ENCODE data around the gene SCAMP4.

Gene SCAMP4

GRCh38 chr19:1938071-1938470 is 32.9 kb downstream of the SCAMP4 start:
- no peak for DNase-seq (ENCODE audit: low read depth, low spot score)

- DNase-seq (ENCODE audit: low read depth, low spot score) = no peak
Observed at GRCh38 chr19:1941146-1942077, 36.2 kb downstream of the SCAMP4 start, which contains the start of gene CSNK1G2. Gene CSNK1G2 (plus strand): TSS chr19:1941172. CDS start chr19:1969773, 28,601 bp downstream.

GRCh38 chr19:1942078-1942933 is 37.1 kb downstream of the SCAMP4 start:
- DNase-seq (ENCODE audit: low read depth, low spot score) = no peak

GRCh38 chr19:1942934-1943555 is 37.8 kb downstream of the SCAMP4 start:
- no peak for DNase-seq (ENCODE audit: low read depth, low spot score)

GRCh38 chr19:1943661-1944087 is 38.5 kb downstream of the SCAMP4 start:
- no peak for DNase-seq (ENCODE audit: low read depth, low spot score)

- no peak for DNase-seq (ENCODE audit: low read depth, low spot score)
Observed at GRCh38 chr19:1944088-1944915, 39.1 kb downstream of the SCAMP4 start.

GRCh38 chr19:1944916-1945561 is 39.8 kb downstream of the SCAMP4 start:
- no peak for DNase-seq (ENCODE audit: low read depth, low spot score)

GRCh38 chr19:1945899-1946298 is 40.7 kb downstream of the SCAMP4 start:
- no peak for DNase-seq (ENCODE audit: low read depth, low spot score)

GRCh38 chr19:1947651-1948209 is 42.5 kb downstream of the SCAMP4 start:
- no peak for DNase-seq (ENCODE audit: low read depth, low spot score)

- no peak for DNase-seq (ENCODE audit: low read depth, low spot score)
Observed at GRCh38 chr19:1949304-1950101, 44.3 kb downstream of the SCAMP4 start.

GRCh38 chr19:1950640-1951039 is 45.4 kb downstream of the SCAMP4 start:
- DNase-seq (ENCODE audit: low read depth, low spot score) = no peak

- DNase-seq (ENCODE audit: low read depth, low spot score) = no peak
Observed at GRCh38 chr19:1952635-1953034, 47.4 kb downstream of the SCAMP4 start.

GRCh38 chr19:1953037-1953436 is 47.8 kb downstream of the SCAMP4 start:
- no peak for DNase-seq (ENCODE audit: low read depth, low spot score)

GRCh38 chr19:1953441-1954094 is 48.4 kb downstream of the SCAMP4 start:
- no peak for DNase-seq (ENCODE audit: low read depth, low spot score)

GRCh38 chr19:1954532-1954933 is 49.3 kb downstream of the SCAMP4 start:
- no peak for DNase-seq (ENCODE audit: low read depth, low spot score)

GRCh38 chr19:1955171-1956121 is 50.2 kb downstream of the SCAMP4 start:
- no peak for DNase-seq (ENCODE audit: low read depth, low spot score)

- no peak for DNase-seq (ENCODE audit: low read depth, low spot score)
Observed at GRCh38 chr19:1956122-1956494, 50.9 kb downstream of the SCAMP4 start.
